HepG2 (cell line): ENCODE results near the gene PPP1R9B. TPM values are rescaled to one million over a fixed set of nuclear protein-coding genes. Genes with fewer than 3 reads are reported as not detected.

Experiments used
- BORCS8-MEF2B ChIP-seq: sonication (generic); formaldehyde crosslinking; IDR thresholded peaks from 2 replicates; pipeline ENCODE4 v1.8.0; 2022; ENCODE audit warnings: mild to moderate bottlenecking, missing genetic modification reagents
- DR1 ChIP-seq: sonication (generic); formaldehyde crosslinking; IDR thresholded peaks from 2 replicates; pipeline ENCODE4 v1.8.0; 2021; ENCODE audit warnings: mild to moderate bottlenecking, missing genetic modification reagents, inconsistent platforms
- KLF16 ChIP-seq, 2 experiments: sonication (generic) in 1 of 2; formaldehyde crosslinking in 1 of 2; IDR thresholded peaks; 2 replicates each; pipeline versions ENCODE4 v1.6.1 to v1.8.0; 2016 to 2023; ENCODE audit warnings: missing genetic modification reagents in 2 of 2, missing compliant biosample characterization in 1 of 2
- KLF6 ChIP-seq: IDR thresholded peaks from 2 replicates; pipeline ENCODE4 v1.8.0; 2016; ENCODE audit warnings: missing biosample characterization, missing genetic modification reagents
- PCBP1 ChIP-seq: fragments of 200-400 bp; formaldehyde crosslinking; IDR thresholded peaks from 2 replicates; pipeline ENCODE4 v1.6.1; 2017; ENCODE audit warnings: mild to moderate bottlenecking, low read depth, low read length, borderline replicate concordance
- RFX1 ChIP-seq: fragments of 450-650 bp; IDR thresholded peaks from 2 replicates; pipeline ENCODE4 v1.6.1; 2017
- SUZ12 ChIP-seq: fragments of 150-350 bp; IDR thresholded peaks from 2 replicates; pipeline ENCODE4 v1.6.1; 2014; ENCODE audit warnings: low read depth, low read length
- TCF12 ChIP-seq, 2 experiments: fragments of 450-650 bp in 1 of 2; sonication (generic) in 1 of 2; formaldehyde crosslinking in 1 of 2; IDR thresholded peaks; 2 replicates each; pipeline versions ENCODE4 v1.6.1 to v1.8.0; 2017 to 2022; ENCODE audit warnings: antibody characterized with exemption in 1 of 2, mild to moderate bottlenecking in 1 of 2, missing genetic modification reagents in 1 of 2, moderate library complexity in 1 of 2
- ZNF335 ChIP-seq: sonication (generic); formaldehyde crosslinking; IDR thresholded peaks from 2 replicates; pipeline ENCODE4 v1.4.0; 2020; ENCODE audit warnings: missing genetic modification reagents
- ZNF546 ChIP-seq: sonication (generic); formaldehyde crosslinking; conservative IDR thresholded peaks from 2 replicates; pipeline ENCODE4 v1.8.1; 2023; ENCODE audit warnings: mild to moderate bottlenecking, missing genetic modification reagents
- ZNF619 ChIP-seq: sonication (generic); formaldehyde crosslinking; IDR thresholded peaks from 2 replicates; pipeline ENCODE4 v1.4.0; 2020; ENCODE audit warnings: mild to moderate bottlenecking, missing genetic modification reagents
- polyA plus RNA-seq, 8 experiments: library from polyadenylated mRNA; depleted of rRNA in 3 of 8; stranded (reverse) in 7 of 8; unstranded in 1 of 8; fragments of >200 nt; fragmentation: Illumina TruSeq in 4 of 8; extraction: Trizol in 4 of 8; gene quantifications; 2 replicates each; pipeline versions ENCODE4 v1.2.1 to v1.2.3, GENCODE V29; 2011 to 2016; ENCODE audit warnings: low read depth in 4 of 8, missing spikeins in 1 of 8, mixed read lengths in 1 of 8; ENCODE audit not compliant: insufficient read depth in 1 of 8
- total RNA-seq, 5 experiments: library from RNA; depleted of rRNA; stranded (reverse); fragments of >200 nt; fragmentation: Illumina TruSeq; extraction: Trizol; gene quantifications; 2 replicates each; pipeline ENCODE4 v1.2.3, GENCODE V29; 2016; ENCODE audit warnings: low read depth in 1 of 5
- TF ChIP-seq, protein P1 (sequence below): sonication (generic); formaldehyde crosslinking; IDR thresholded peaks from 2 replicates; pipeline ENCODE4 v1.9.0; 2021; ENCODE audit warnings: missing genetic modification reagents, borderline replicate concordance
- TF ChIP-seq, protein P2 (sequence below): sonication (generic); formaldehyde crosslinking; IDR thresholded peaks from 2 replicates; pipeline ENCODE4 v1.5.0; 2020; ENCODE audit warnings: mild to moderate bottlenecking, missing genetic modification reagents, borderline replicate concordance
- TF ChIP-seq, protein P3 (sequence below): sonication (generic); formaldehyde crosslinking; IDR thresholded peaks from 2 replicates; pipeline ENCODE4 v1.4.0; 2020; ENCODE audit warnings: missing genetic modification reagents
- TF ChIP-seq, protein P4 (sequence below): IDR thresholded peaks from 2 replicates; pipeline ENCODE4 v1.4.0; 2020; ENCODE audit warnings: mild to moderate bottlenecking, missing genetic modification reagents
- TF ChIP-seq, protein P5 (sequence below): sonication (generic); formaldehyde crosslinking; IDR thresholded peaks from 2 replicates; pipeline ENCODE4 v1.5.0; 2020; ENCODE audit warnings: missing genetic modification reagents

Gene PPP1R9B
- total and polyA plus RNA-seq, 2 of the 13 experiments (the other 11 are each of a cell fraction or from before 2014, with no cell fraction given): 9.4 to 15.8 TPM

DNA sequence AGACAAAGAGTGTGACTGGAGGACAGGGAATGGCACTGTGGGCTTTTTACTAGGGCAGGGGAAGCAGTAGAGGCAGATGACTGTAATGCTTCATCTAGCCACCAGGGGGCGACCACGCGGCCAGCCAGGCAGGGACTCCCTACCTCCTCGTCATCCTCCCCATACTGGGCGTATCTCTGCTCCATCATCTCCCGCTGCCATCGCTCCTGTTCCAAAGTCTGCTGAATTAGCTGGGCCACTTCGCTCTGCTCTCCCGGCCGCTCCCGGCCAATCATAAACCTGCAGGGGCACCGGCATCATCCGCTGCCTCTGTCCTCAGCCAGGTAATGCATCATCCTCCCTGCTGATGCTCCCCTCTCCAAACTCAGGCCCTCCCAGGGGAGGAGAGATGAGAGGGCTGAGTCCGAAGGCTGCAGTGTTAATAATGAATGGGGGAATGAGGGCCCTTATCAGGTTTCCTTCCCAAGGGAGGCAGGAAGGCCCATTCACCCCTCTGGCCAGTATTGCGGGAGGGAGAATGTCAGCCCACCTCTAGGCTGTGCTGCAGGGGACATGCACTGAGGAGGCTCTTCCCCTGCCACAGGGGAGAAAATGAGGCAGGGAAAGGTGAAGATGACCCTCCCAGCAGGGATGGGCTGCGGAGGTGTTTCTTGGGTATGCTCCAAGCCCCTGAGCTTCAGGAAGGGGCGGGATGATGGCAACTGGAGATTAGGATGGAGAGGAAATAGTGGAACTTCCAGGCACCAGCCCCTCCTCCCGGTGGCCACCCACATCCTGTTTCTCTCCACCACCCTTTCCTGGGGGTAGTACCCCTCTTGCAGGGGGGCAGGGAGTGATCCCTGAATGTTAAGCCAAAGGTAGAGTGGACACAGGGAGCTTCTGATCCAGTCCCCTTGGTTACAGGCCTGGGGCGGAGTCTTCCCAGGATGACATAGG lies 10.3 kb downstream of the PPP1R9B start (continued):
- TF ChIP-seq, protein P1, sequence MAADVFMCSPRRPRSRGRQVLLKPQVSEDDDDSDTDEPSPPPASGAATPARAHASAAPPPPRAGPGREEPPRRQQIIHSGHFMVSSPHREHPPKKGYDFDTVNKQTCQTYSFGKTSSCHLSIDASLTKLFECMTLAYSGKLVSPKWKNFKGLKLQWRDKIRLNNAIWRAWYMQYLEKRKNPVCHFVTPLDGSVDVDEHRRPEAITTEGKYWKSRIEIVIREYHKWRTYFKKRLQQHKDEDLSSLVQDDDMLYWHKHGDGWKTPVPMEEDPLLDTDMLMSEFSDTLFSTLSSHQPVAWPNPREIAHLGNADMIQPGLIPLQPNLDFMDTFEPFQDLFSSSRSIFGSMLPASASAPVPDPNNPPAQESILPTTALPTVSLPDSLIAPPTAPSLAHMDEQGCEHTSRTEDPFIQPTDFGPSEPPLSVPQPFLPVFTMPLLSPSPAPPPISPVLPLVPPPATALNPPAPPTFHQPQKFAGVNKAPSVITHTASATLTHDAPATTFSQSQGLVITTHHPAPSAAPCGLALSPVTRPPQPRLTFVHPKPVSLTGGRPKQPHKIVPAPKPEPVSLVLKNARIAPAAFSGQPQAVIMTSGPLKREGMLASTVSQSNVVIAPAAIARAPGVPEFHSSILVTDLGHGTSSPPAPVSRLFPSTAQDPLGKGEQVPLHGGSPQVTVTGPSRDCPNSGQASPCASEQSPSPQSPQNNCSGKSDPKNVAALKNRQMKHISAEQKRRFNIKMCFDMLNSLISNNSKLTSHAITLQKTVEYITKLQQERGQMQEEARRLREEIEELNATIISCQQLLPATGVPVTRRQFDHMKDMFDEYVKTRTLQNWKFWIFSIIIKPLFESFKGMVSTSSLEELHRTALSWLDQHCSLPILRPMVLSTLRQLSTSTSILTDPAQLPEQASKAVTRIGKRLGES: no peak
- TF ChIP-seq ZNF335 (no peak), ZNF619 (CRISPR knock-in tag) (no peak), KLF6 (CRISPR knock-in tag) (no peak), BORCS8-MEF2B (CRISPR knock-in tag) (no peak), ZNF546 (no peak), RFX1 (no peak), PCBP1 (no peak), KLF16 (CRISPR knock-in tag; IDR thresholded peaks at IDR 0.05) (no peak), DR1 (CRISPR knock-in tag) (no peak), TCF12 (IDR thresholded peaks at IDR 0.05) (no peak), TCF12 (CRISPR knock-in tag; IDR thresholded peaks at IDR 0.05) (no peak), SUZ12 (no peak)
- TF ChIP-seq, protein P2, sequence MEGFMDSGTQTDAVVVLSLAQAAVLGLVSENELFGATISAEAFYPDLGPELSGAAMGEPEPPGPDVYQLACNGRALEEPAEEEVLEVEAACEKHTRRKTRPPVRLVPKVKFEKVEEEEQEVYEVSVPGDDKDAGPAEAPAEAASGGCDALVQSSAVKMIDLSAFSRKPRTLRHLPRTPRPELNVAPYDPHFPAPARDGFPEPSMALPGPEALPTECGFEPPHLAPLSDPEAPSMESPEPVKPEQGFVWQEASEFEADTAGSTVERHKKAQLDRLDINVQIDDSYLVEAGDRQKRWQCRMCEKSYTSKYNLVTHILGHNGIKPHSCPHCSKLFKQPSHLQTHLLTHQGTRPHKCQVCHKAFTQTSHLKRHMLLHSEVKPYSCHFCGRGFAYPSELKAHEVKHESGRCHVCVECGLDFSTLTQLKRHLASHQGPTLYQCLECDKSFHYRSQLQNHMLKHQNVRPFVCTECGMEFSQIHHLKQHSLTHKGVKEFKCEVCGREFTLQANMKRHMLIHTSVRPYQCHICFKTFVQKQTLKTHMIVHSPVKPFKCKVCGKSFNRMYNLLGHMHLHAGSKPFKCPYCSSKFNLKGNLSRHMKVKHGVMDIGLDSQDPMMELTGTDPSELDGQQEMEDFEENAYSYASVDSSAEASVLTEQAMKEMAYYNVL (CRISPR knock-in tag): no peak
- TF ChIP-seq, protein P3, sequence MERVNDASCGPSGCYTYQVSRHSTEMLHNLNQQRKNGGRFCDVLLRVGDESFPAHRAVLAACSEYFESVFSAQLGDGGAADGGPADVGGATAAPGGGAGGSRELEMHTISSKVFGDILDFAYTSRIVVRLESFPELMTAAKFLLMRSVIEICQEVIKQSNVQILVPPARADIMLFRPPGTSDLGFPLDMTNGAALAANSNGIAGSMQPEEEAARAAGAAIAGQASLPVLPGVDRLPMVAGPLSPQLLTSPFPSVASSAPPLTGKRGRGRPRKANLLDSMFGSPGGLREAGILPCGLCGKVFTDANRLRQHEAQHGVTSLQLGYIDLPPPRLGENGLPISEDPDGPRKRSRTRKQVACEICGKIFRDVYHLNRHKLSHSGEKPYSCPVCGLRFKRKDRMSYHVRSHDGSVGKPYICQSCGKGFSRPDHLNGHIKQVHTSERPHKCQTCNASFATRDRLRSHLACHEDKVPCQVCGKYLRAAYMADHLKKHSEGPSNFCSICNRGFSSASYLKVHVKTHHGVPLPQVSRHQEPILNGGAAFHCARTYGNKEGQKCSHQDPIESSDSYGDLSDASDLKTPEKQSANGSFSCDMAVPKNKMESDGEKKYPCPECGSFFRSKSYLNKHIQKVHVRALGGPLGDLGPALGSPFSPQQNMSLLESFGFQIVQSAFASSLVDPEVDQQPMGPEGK (CRISPR knock-in tag): peak; percentile 52; the same call in 1 of the 2 replicates
- TF ChIP-seq, protein P4, sequence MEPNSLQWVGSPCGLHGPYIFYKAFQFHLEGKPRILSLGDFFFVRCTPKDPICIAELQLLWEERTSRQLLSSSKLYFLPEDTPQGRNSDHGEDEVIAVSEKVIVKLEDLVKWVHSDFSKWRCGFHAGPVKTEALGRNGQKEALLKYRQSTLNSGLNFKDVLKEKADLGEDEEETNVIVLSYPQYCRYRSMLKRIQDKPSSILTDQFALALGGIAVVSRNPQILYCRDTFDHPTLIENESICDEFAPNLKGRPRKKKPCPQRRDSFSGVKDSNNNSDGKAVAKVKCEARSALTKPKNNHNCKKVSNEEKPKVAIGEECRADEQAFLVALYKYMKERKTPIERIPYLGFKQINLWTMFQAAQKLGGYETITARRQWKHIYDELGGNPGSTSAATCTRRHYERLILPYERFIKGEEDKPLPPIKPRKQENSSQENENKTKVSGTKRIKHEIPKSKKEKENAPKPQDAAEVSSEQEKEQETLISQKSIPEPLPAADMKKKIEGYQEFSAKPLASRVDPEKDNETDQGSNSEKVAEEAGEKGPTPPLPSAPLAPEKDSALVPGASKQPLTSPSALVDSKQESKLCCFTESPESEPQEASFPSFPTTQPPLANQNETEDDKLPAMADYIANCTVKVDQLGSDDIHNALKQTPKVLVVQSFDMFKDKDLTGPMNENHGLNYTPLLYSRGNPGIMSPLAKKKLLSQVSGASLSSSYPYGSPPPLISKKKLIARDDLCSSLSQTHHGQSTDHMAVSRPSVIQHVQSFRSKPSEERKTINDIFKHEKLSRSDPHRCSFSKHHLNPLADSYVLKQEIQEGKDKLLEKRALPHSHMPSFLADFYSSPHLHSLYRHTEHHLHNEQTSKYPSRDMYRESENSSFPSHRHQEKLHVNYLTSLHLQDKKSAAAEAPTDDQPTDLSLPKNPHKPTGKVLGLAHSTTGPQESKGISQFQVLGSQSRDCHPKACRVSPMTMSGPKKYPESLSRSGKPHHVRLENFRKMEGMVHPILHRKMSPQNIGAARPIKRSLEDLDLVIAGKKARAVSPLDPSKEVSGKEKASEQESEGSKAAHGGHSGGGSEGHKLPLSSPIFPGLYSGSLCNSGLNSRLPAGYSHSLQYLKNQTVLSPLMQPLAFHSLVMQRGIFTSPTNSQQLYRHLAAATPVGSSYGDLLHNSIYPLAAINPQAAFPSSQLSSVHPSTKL (CRISPR knock-in tag): no peak
- TF ChIP-seq, protein P5, sequence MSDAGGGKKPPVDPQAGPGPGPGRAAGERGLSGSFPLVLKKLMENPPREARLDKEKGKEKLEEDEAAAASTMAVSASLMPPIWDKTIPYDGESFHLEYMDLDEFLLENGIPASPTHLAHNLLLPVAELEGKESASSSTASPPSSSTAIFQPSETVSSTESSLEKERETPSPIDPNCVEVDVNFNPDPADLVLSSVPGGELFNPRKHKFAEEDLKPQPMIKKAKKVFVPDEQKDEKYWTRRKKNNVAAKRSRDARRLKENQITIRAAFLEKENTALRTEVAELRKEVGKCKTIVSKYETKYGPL (CRISPR knock-in tag): no peak
